ENCODE results near the gene USP5.

Gene USP5

GRCh38 chr12:6817098-6817497 lies 34.9 kb upstream of the USP5 start:
- no peak for TF ChIP-seq CTCF (IDR thresholded peaks at IDR 0.05; ENCODE audit: insufficient read depth, low read depth, low read length, missing control alignments)
- H3K4me3 ChIP-seq (ENCODE audit: low read length) = no peak overlapping the region
- DNase-seq (ENCODE audit: low read depth) = no peak

DNA sequence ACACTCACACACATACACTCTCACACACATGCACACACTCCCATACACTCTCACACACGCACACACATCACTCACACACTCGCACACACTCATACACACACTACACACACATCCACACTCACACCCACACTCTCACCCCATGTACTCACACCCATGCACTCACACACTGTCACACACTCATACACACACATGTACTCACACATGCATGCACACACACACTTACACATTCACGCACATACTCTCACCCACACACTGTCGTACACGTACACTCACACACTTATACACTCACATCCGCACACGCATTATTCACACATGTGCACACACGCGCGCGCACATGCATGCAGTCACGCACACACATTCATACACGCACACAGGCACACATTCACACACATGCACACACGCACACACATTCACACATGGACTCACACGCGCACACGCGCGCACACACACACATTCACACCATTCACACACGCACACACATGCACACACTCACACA lies 34.2 kb upstream of the USP5 start:
- TF ChIP-seq CTCF (IDR thresholded peaks at IDR 0.05; ENCODE audit: insufficient read depth, low read depth, low read length, missing control alignments) = no peak
- H3K4me3 ChIP-seq (ENCODE audit: low read length) = no peak overlapping the region
- no peak for DNase-seq (ENCODE audit: low read depth)

- DNase-seq (ENCODE audit: low read depth) = no peak
- no peak for TF ChIP-seq CTCF (IDR thresholded peaks at IDR 0.05; ENCODE audit: insufficient read depth, low read depth, low read length, missing control alignments)
- H3K4me3 ChIP-seq (ENCODE audit: low read length) = no peak overlapping the region
These were observed 33.7 kb upstream of the USP5 start for GRCh38 chr12:6818222-6818621.

DNA sequence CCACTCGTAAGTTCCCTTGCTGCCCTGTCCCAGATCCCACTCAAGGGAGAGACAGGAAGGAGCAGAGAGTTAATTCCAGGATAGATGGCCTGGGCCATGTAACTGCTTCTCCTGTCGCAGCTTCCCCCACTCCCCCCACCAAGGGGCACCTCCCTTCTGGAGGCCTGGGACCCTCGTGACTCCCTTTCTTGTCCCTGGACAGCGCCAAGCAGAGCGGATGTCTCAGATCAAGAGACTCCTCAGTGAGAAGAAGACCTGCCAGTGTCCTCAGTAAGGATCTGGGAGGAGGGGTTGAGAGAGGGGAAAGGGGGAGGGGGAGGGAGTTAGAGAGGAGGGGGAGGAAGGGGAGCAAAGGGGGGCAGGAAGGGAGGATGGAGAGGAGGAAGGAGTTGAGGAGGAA lies 33.3 kb upstream of the USP5 start:
- DNase-seq (ENCODE audit: low read depth) = no peak
- no peak overlapping the region for H3K4me3 ChIP-seq (ENCODE audit: low read length)
- no peak for TF ChIP-seq CTCF (IDR thresholded peaks at IDR 0.05; ENCODE audit: insufficient read depth, low read depth, low read length, missing control alignments)

DNA sequence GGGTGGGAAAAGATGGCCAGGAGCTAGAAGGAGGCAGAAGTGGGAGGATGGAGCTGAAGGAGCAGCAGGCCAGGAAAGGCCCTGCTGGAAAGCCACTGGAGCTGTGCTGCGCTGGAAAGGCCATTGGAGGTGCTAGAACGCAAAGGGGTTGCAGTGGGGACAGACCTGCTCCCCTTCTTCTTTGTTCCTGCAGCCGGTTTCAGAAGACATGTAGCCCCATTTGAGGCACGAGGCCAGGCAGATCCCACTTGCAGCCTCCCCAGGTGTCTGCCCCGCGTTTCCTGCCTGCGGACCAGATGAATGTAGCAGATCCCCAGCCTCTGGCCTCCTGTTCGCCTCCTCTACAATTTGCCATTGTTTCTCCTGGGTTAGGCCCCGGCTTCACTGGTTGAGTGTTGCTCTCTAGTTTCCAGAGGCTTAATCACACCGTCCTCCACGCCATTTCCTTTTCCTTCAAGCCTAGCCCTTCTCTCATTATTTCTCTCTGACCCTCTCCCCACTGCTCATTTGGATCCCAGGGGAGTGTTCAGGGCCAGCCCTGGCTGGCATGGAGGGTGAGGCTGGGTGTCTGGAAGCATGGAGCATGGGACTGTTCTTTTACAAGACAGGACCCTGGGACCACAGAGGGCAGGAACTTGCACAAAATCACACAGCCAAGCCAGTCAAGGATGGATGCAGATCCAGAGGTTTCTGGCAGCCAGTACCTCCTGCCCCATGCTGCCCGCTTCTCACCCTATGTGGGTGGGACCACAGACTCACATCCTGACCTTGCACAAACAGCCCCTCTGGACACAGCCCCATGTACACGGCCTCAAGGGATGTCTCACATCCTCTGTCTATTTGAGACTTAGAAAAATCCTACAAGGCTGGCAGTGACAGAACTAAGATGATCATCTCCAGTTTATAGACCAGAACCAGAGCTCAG lies 32.6 kb upstream of the USP5 start:
- TF ChIP-seq CTCF (IDR thresholded peaks at IDR 0.05; ENCODE audit: insufficient read depth, low read depth, low read length, missing control alignments) = no peak

DNA sequence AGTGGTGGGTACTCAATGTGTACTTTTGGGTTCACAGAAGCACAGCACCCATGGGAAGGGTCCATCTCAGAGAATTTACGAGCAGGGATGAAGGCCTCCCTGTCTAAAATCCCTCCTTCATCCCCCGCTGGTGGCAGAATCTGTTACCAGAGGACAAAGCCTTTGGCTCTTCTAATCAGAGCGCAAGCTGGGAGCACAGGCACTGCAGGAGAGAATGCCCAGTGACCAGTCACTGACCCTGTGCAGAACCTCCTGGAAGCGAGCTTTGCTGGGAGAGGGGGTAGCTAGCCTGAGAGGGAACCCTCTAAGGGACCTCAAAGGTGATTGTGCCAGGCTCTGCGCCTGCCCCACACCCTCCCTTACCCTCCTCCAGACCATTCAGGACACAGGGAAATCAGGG lies 31.8 kb upstream of the USP5 start:
- no peak for TF ChIP-seq CTCF (IDR thresholded peaks at IDR 0.05; ENCODE audit: insufficient read depth, low read depth, low read length, missing control alignments)
- DNase-seq (ENCODE audit: low read depth) = no peak
- H3K4me3 ChIP-seq (ENCODE audit: low read length) = no peak overlapping the region

More for the DNA sequence above, 32.6 kb upstream of the USP5 start:
- no peak overlapping the region for H3K4me3 ChIP-seq (ENCODE audit: low read length)
- DNase-seq (ENCODE audit: low read depth) = no peak

Data from epithelial cell of esophagus (primary cell).